A673 (cell line): ENCODE data around the gene TIMP4. TPM values are rescaled to one million over a fixed set of nuclear protein-coding genes. Genes with fewer than 3 reads are reported as not detected.

Experiments
- BruUV-seq: library from RNA; stranded (reverse); fragments of 400-500 nt; replicated peaks from 2 replicates; lab custom pipeline; 2021; lab: Mats Ljungman, UMichigan
- CTCF ChIA-PET: fragments of 300-600 bp; sonication (Branson Sonifier 250); formaldehyde crosslinking; loops from one replicate; lab custom pipeline; 2022; ENCODE audit warnings: antibody characterized with exemption; lab: Charles Lee
- POLR2A ChIA-PET: fragments of 300-600 bp; sonication (Branson Sonifier 250); formaldehyde crosslinking; loops from one replicate; lab custom pipeline; 2022; ENCODE audit warnings: antibody characterized with exemption; ENCODE audit not compliant: low non-redundant PET; lab: Charles Lee
- DNase-seq: peaks from one replicate; pipeline ENCODE4 v3.0.0-alpha.2; 2015; ENCODE audit warnings: low spot score
- H3K27ac ChIP-seq: fragments of 200-600 bp; sonication (generic); 2 replicates; pipeline ENCODE4 v1.5.1; 2016; ENCODE audit warnings: mixed run types, low read depth, mild to moderate bottlenecking, mixed read lengths, antibody characterized with exemption, low read length; ENCODE audit not compliant: poor library complexity, severe bottlenecking
- H3K27me3 ChIP-seq: fragments of 200-600 bp; sonication (generic); replicated peaks from 2 replicates; pipeline ENCODE4 v1.6.1; 2017; ENCODE audit warnings: mixed run types, low read depth, mild to moderate bottlenecking, mixed read lengths, antibody characterized with exemption, low read length; ENCODE audit not compliant: insufficient read depth, poor library complexity
- H3K36me3 ChIP-seq: fragments of 200-600 bp; sonication (generic); 2 replicates; pipeline ENCODE4 v1.6.1; 2016; ENCODE audit warnings: mixed run types, mild to moderate bottlenecking, mixed read lengths, antibody characterized with exemption, low read length; ENCODE audit not compliant: insufficient read depth, poor library complexity, severe bottlenecking
- H3K4me1 ChIP-seq: fragments of 200-600 bp; sonication (generic); 2 replicates; pipeline ENCODE4 v1.6.1; 2017; ENCODE audit warnings: mixed run types, mild to moderate bottlenecking, mixed read lengths, antibody characterized with exemption, low read length; ENCODE audit not compliant: insufficient read depth, poor library complexity, severe bottlenecking
- H3K4me3 ChIP-seq: fragments of 200-600 bp; sonication (generic); 2 replicates; pipeline ENCODE4 v1.5.1; 2016; ENCODE audit warnings: low read depth, mixed run types, mild to moderate bottlenecking, mixed read lengths, low read length; ENCODE audit not compliant: poor library complexity, severe bottlenecking
- H3K9me3 ChIP-seq: fragments of 200-600 bp; sonication (generic); 2 replicates; pipeline ENCODE4 v1.6.1; 2016; ENCODE audit warnings: mixed run types, low read depth, mild to moderate bottlenecking, mixed read lengths, antibody characterized with exemption, low read length; ENCODE audit not compliant: poor library complexity, severe bottlenecking
- CTCF ChIP-seq: fragments of 300-800, 200-600 bp; sonication (generic); conservative IDR thresholded peaks from 2 replicates; pipeline ENCODE4 v1.5.1; 2017; ENCODE audit warnings: low read depth, mild to moderate bottlenecking, antibody characterized with exemption, low read length, moderate library complexity, mixed read lengths
- EZH2 ChIP-seq: fragments of 200-600 bp; sonication (generic); IDR thresholded peaks from 2 replicates; pipeline ENCODE4 v1.6.1; 2017; ENCODE audit warnings: borderline replicate concordance, low read depth, mild to moderate bottlenecking, mixed read lengths, antibody characterized with exemption, low read length; ENCODE audit not compliant: poor library complexity, severe bottlenecking
- intact Hi-C: fragments of 100-400 bp; cut with micrococcal nuclease; formaldehyde crosslinking; loops from one replicate; pipeline ENCODE4 v1.10.0; 2022; ENCODE audit not compliant: unreplicated experiment
- total RNA-seq: library from RNA; stranded (reverse); gene quantifications from 2 replicates; pipeline ENCODE4 v1.2.3, GENCODE V29; 2021

The TIMP4 gene
- total RNA-seq, 1 experiment from 2014 or later = 13.3 TPM

- no TSS peak for BruUV-seq
- H3K4me1 ChIP-seq = peaks cover 5% of the 10 kb centered on the region
- CTCF ChIA-PET = no interaction called here
- H3K27me3 ChIP-seq = no peaks in the 10 kb centered on the region
- DNase-seq = no peak
- no peaks in the 10 kb centered on the region for H3K36me3 ChIP-seq
- intact Hi-C loops = no loop called here
- no peaks in the 10 kb centered on the region for H3K9me3 ChIP-seq
- no peak overlapping the region for H3K27ac ChIP-seq
- POLR2A ChIA-PET = no interaction called here
- H3K4me3 ChIP-seq = no peak overlapping the region
- TF ChIP-seq EZH2 = no peak
- no peak for TF ChIP-seq CTCF
These were observed 11.5 kb downstream of the TIMP4 start for GRCh38 chr3:12147049-12147780.

GRCh38 chr3:12143949-12144504 lies 14.7 kb downstream of the TIMP4 start:
- Histone ChIP-seq H3K4me1 (peaks cover 5% of the 10 kb centered on the region), H3K4me3 (no peak overlapping the region), H3K9me3 (no peaks in the 10 kb centered on the region), H3K27ac (no peak overlapping the region), H3K36me3 (no peaks in the 10 kb centered on the region), H3K27me3 (no peaks in the 10 kb centered on the region)
- intact Hi-C loops = no loop called here
- TF ChIP-seq CTCF = no peak
- TF ChIP-seq EZH2 = no peak
- no TSS peak for BruUV-seq
- ChIA-PET CTCF (interaction anchor here (1.5 kb wide), 1 partner anchor 336 kb away, joined by 3 read pairs; no protein-coding TSS in a partner anchor), POLR2A (no interaction called here)
- peak; percentile 21 for DNase-seq

- ChIA-PET CTCF (interaction anchor here (0.6 to 1.5 kb wide), 3 partner anchors 33 to 337 kb away, joined by 3 read pairs; no protein-coding TSS in a partner anchor), POLR2A (no interaction called here)
- BruUV-seq = no TSS peak
- DNase-seq = no peak
- TF ChIP-seq EZH2 (no peak), CTCF (no peak)
- H3K27me3 ChIP-seq = no peaks in the 10 kb centered on the region
- H3K4me1 ChIP-seq = peaks cover 5% of the 10 kb centered on the region
- no peaks in the 10 kb centered on the region for H3K36me3 ChIP-seq
- intact Hi-C loops = no loop called here
- H3K27ac ChIP-seq = no peak overlapping the region
- H3K9me3 ChIP-seq = no peaks in the 10 kb centered on the region
- H3K4me3 ChIP-seq = no peak overlapping the region
These were observed 16.2 kb downstream of the TIMP4 start for GRCh38 chr3:12142476-12142875.
